Activated CD8-positive, alpha-beta T cell treated with anti-CD3 and anti-CD28 coated beads for 36 hours (primary cell): Measurements from ENCODE around the gene FMN1. TPM values are rescaled to one million over a fixed set of nuclear protein-coding genes. Genes with fewer than 3 reads are reported as not detected.

ENCODE experiments used
- ATAC-seq: fragments of 200-7000 bp; cut with Tn5 transposase; one replicate; pipeline ENCODE4 v1.10.0; 2021; ENCODE audit warnings: mild to moderate bottlenecking, moderate library complexity
- CTCF ChIA-PET: fragments of 350-600 bp; sonication (Branson Sonifier 250); formaldehyde crosslinking; loops from one replicate; lab custom pipeline; 2021; ENCODE audit warnings: antibody characterized with exemption; lab: Charles Lee
- POLR2A ChIA-PET: fragments of 350-600 bp; sonication (Branson Sonifier 250); formaldehyde crosslinking; loops from one replicate; lab custom pipeline; 2021; ENCODE audit warnings: antibody characterized with exemption; lab: Charles Lee
- DNase-seq: peaks from one replicate; pipeline ENCODE4 v3.0.0-alpha.2; 2020
- H3K27ac Mint-ChIP-seq: one replicate; pipeline ENCODE4 v1.8.0; 2021; ENCODE audit warnings: mild to moderate bottlenecking, mixed read lengths
- H3K27me3 Mint-ChIP-seq: one replicate; pipeline ENCODE4 v1.8.0; 2021; ENCODE audit warnings: mixed read lengths
- H3K36me3 Mint-ChIP-seq: one replicate; pipeline ENCODE4 v1.8.0; 2021; ENCODE audit warnings: low read depth, mixed read lengths
- H3K4me1 Mint-ChIP-seq: one replicate; pipeline ENCODE4 v1.8.0; 2021; ENCODE audit warnings: low read depth, mixed read lengths
- H3K4me3 Mint-ChIP-seq: one replicate; pipeline ENCODE4 v1.8.0; 2021; ENCODE audit warnings: mild to moderate bottlenecking, moderate library complexity, mixed read lengths
- H3K9me3 Mint-ChIP-seq: one replicate; pipeline ENCODE4 v1.8.0; 2021; ENCODE audit warnings: mixed read lengths
- intact Hi-C: fragments of 100-400 bp; cut with micrococcal nuclease; formaldehyde crosslinking; loops from one replicate; pipeline ENCODE4 v1.10.0; 2022
- total RNA-seq, 2 experiments: library from RNA; stranded (reverse); gene quantifications; one replicate each; pipeline ENCODE4 v1.2.3, GENCODE V29; 2021
- TF ChIP-seq, protein P1 (sequence below): fragments of 200-600 bp; IDR thresholded peaks from one replicate; pipeline ENCODE4 v1.8.0; 2022; ENCODE audit warnings: antibody characterized with exemption, mild to moderate bottlenecking

Gene FMN1
- total RNA-seq, 2 experiments from 2014 or later, result 0.07 TPM; not detected in 1

DNA sequence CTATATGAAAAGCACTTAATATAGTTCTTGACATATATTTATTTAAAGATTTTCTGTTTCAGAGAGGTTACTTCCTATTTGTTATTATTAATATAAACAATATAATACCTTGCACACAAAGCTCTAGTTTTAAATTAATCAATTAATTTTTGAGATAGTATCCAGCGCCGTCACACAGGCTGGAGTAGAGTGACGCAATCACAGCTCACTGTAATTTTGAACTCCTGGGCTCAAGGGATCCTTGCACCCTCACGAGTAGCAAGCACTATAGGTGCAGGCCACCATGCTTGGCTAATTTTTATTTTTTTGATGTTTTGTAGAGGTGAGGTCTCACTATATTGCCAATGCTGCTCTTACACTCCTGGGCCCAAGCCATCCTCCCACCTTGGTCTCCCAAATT is 267.4 kb downstream of the FMN1 start:
- TF ChIP-seq, protein P1, sequence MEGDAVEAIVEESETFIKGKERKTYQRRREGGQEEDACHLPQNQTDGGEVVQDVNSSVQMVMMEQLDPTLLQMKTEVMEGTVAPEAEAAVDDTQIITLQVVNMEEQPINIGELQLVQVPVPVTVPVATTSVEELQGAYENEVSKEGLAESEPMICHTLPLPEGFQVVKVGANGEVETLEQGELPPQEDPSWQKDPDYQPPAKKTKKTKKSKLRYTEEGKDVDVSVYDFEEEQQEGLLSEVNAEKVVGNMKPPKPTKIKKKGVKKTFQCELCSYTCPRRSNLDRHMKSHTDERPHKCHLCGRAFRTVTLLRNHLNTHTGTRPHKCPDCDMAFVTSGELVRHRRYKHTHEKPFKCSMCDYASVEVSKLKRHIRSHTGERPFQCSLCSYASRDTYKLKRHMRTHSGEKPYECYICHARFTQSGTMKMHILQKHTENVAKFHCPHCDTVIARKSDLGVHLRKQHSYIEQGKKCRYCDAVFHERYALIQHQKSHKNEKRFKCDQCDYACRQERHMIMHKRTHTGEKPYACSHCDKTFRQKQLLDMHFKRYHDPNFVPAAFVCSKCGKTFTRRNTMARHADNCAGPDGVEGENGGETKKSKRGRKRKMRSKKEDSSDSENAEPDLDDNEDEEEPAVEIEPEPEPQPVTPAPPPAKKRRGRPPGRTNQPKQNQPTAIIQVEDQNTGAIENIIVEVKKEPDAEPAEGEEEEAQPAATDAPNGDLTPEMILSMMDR, result no peak
- no peak for ATAC-seq
- Mint-ChIP-seq H3K27me3 (no peaks in the 10 kb centered on the region), H3K4me3 (no peak overlapping the region), H3K27ac (no peak overlapping the region), H3K4me1 (no peaks in the 10 kb centered on the region), H3K9me3 (peaks cover 2% of the 10 kb centered on the region), H3K36me3 (no peaks in the 10 kb centered on the region)
- intact Hi-C loops, result no loop called here
- no peak for DNase-seq
- CTCF ChIA-PET, result no interaction called here
- POLR2A ChIA-PET, result no interaction called here

DNA sequence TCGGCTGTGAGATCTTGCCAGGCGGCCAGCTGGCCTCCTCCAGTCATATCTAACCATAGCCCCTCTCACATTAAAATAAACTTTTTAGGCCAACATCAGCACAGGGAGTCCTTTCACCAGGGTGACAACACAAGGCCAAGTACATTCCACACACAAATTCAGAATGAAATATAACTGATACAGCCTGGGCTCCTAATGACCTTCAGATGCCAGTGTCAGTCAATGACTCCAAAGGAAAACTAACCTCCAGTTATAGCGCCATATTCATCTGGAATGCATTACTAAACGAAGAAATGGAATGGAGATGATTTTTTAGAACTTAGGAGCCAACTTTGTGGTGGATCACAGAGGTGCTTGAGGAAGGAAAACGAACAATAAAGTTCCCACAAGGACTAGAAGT is 271.3 kb downstream of the FMN1 start:
- TF ChIP-seq, protein P1, result no peak
- Mint-ChIP-seq H3K9me3 (no peaks in the 10 kb centered on the region), H3K36me3 (no peaks in the 10 kb centered on the region), H3K4me3 (no peak overlapping the region), H3K27me3 (no peaks in the 10 kb centered on the region), H3K4me1 (no peaks in the 10 kb centered on the region), H3K27ac (no peak overlapping the region)
- intact Hi-C loops, result no loop called here
- ATAC-seq, result no peak
- ChIA-PET POLR2A (no interaction called here), CTCF (no interaction called here)
- no peak for DNase-seq

DNA sequence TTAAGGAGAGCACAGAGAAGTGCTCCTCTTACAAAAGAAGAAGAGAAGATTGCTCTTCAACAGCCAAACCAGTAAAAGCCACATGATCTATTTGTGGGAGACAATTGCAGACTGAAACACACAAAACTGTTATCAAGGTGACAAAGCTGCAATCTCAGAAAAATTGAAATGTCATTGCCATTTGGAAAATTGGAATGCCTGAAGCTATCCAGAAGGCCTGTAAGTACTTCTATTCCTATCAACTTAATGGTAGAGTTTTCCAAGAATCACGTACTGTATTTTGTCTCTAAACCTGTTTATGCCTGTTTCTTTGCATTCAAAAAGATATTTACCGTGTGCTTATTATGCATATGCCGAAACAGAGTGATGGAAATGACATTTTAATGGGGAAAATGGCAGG is 272.0 kb downstream of the FMN1 start:
- Mint-ChIP-seq H3K4me3 (no peak overlapping the region), H3K9me3 (no peaks in the 10 kb centered on the region), H3K36me3 (no peaks in the 10 kb centered on the region), H3K4me1 (no peaks in the 10 kb centered on the region), H3K27me3 (no peaks in the 10 kb centered on the region), H3K27ac (no peak overlapping the region)
- TF ChIP-seq, protein P1, result no peak
- ChIA-PET POLR2A (no interaction called here), CTCF (no interaction called here)
- no peak for ATAC-seq
- intact Hi-C loops, result no loop called here
- DNase-seq, result no peak

DNA sequence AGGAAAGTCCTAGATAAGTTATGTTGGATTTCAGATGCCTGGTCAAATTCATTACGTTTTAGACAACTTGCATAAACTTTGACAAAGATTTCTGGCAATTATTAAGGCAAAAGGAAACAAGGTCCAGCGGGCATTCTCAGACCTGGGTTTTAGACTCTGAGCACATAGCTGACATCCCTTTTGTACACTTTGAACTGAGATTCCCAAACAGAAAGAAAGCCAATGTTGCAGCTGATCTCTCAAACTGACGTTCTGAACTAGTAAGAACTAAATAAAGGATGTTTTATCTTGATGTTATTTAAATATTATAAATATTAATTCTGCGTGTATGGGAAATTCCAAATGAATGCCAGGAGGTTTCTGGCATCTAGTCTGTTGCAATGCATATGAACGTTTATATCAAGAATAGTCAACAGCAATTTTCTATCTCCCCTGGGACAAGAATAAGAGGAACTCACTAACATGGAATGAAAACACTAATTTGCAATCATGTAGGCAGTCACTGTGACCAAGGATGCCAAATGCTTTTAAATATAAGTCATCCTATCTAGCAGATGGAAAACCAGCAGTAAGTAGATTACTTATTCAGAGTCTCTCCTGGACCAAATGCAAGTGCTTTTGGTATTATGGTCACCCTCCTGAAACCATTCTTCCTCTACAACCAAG is 274.6 kb downstream of the FMN1 start:
- Mint-ChIP-seq H3K4me3 (no peak overlapping the region), H3K9me3 (no peaks in the 10 kb centered on the region), H3K4me1 (no peaks in the 10 kb centered on the region), H3K36me3 (no peaks in the 10 kb centered on the region), H3K27me3 (no peaks in the 10 kb centered on the region), H3K27ac (no peak overlapping the region)
- no peak for DNase-seq
- POLR2A ChIA-PET, result no interaction called here
- TF ChIP-seq, protein P1, result no peak
- intact Hi-C loops, result no loop called here
- CTCF ChIA-PET, result no interaction called here
- no peak for ATAC-seq

DNA sequence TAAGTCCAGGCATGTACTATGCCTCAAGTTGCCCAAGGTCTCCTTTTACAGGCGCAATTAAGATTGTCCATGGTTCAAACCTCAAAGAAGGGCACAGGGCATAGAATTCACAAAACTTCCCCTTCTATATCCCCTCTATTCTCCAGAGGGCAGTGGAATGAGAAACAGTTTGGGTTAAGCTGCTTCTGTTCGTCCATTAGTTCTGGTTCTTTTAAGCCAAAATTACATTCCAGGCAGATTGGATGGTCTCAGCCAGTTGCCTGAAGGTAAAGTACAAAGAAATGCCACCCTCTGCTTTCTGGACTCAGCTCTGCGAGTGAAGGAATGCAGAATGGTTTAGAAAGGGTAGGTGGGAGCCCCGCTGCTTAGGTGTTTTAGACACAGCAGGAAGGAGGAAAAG is 276.0 kb downstream of the FMN1 start:
- ATAC-seq (no peak), DNase-seq (no peak)
- Mint-ChIP-seq H3K9me3 (no peaks in the 10 kb centered on the region), H3K36me3 (no peaks in the 10 kb centered on the region), H3K4me1 (no peaks in the 10 kb centered on the region), H3K27ac (no peak overlapping the region), H3K4me3 (no peak overlapping the region), H3K27me3 (no peaks in the 10 kb centered on the region)
- POLR2A ChIA-PET, result no interaction called here
- intact Hi-C loops, result no loop called here
- CTCF ChIA-PET, result interaction anchor here (0.9 kb wide), 1 partner anchor 74 kb away, joined by 3 read pairs; no protein-coding TSS in a partner anchor
- TF ChIP-seq, protein P1, result no peak
